HCT116 (cell line): ENCODE measurements around the gene RND1. TPM values are rescaled to one million over a fixed set of nuclear protein-coding genes. Genes with fewer than 3 reads are reported as not detected.

Experiments
- ATAC-seq: fragments of 200-7000 bp; cut with Tn5 transposase; 2 replicates; pipeline ENCODE4 v1.9.1; 2020; ENCODE audit warnings: mild to moderate bottlenecking, moderate library complexity
- BruUV-seq: library from RNA; stranded (reverse); fragments of 400-500 nt; replicated peaks from 2 replicates; lab custom pipeline; 2021; lab: Mats Ljungman, UMichigan
- CTCF ChIA-PET: fragments of 300-600 bp; sonication (Branson Sonifier 250); formaldehyde crosslinking; loops from one replicate; lab custom pipeline; 2021; ENCODE audit warnings: antibody characterized with exemption; lab: Charles Lee
- POLR2A ChIA-PET: fragments of 300-600, 350-600 bp; sonication (Branson Sonifier 250); formaldehyde crosslinking; loops from one replicate; lab custom pipeline; 2021; ENCODE audit warnings: antibody characterized with exemption; lab: Charles Lee
- RAD21 ChIA-PET, 2 experiments: fragments of 300-600 bp; sonication (Branson Sonifier 250); formaldehyde crosslinking; loops; one replicate each; lab custom pipeline; 2023; ENCODE audit warnings: low total read pairs in 2 of 2; ENCODE audit not compliant: uncharacterized antibody in 2 of 2, unreplicated experiment in 2 of 2, low non-redundant PET in 1 of 2; lab: Charles Lee
- DNase-seq: peaks from one replicate; pipeline ENCODE4 v3.0.0-alpha.2; 2010; ENCODE audit warnings: low read depth, low spot score
- H2AFZ ChIP-seq: fragments of 200-600 bp; shearing (Covaris generic), sonication (generic); 2 replicates; pipeline ENCODE4 v1.6.1; 2017; ENCODE audit warnings: low read depth, mixed run types, mixed read lengths, antibody characterized with exemption, low read length; ENCODE audit not compliant: poor library complexity, severe bottlenecking
- H3K27ac ChIP-seq: 2 replicates; pipeline ENCODE4 v1.5.1; 2012; ENCODE audit warnings: low read depth, low read length
- H3K27me3 ChIP-seq: fragments of 200-600 bp; sonication (generic); 2 replicates; pipeline ENCODE4 v1.6.1; 2016; ENCODE audit warnings: mixed run types, low read length, mixed read lengths; ENCODE audit not compliant: insufficient read depth
- H3K36me3 ChIP-seq, 2 experiments: fragments of 200-500 bp in 1 of 2; fragments of 200-600 bp in 1 of 2; sonication (Bioruptor generic) in 1 of 2; sonication (generic) in 1 of 2; 2 replicates each; pipeline versions ENCODE4 v1.5.1 to v1.6.1; 2014 to 2016; ENCODE audit warnings: low read length in 2 of 2, inconsistent platforms in 1 of 2, mixed read lengths in 1 of 2, mixed run types in 1 of 2; ENCODE audit not compliant: insufficient read depth in 2 of 2, control insufficient read depth in 1 of 2
- H3K4me1 ChIP-seq, 2 experiments: fragments of 200-600 bp in 1 of 2; sonication (generic) in 1 of 2; 2 replicates each; pipeline versions ENCODE4 v1.5.1 to v1.6.1; 2012 to 2017; ENCODE audit warnings: low read length in 2 of 2, inconsistent platforms in 1 of 2, mild to moderate bottlenecking in 1 of 2, mixed read lengths in 1 of 2, mixed run types in 1 of 2, moderate library complexity in 1 of 2; ENCODE audit not compliant: insufficient read depth in 2 of 2, control insufficient read depth in 1 of 2
- H3K4me2 ChIP-seq: fragments of 200-600 bp; sonication (generic); 2 replicates; pipeline ENCODE4 v1.6.1; 2017; ENCODE audit warnings: mixed run types, low read length, mixed read lengths
- H3K4me3 ChIP-seq, 2 experiments: fragments of 200-600 bp in 1 of 2; sonication (generic) in 1 of 2; replicated peaks in 1 of 2; 2 replicates each; pipeline ENCODE4 v1.5.1; 2011 to 2016; ENCODE audit warnings: low read length in 2 of 2, control low read depth in 1 of 2, low read depth in 1 of 2, mild to moderate bottlenecking in 1 of 2, mixed read lengths in 1 of 2, mixed run types in 1 of 2
- H3K79me2 ChIP-seq: fragments of 200-600 bp; sonication (generic); 2 replicates; pipeline ENCODE4 v1.6.1; 2017; ENCODE audit warnings: mild to moderate bottlenecking, mixed run types, low read length, moderate library complexity, mixed read lengths; ENCODE audit not compliant: insufficient read depth
- H3K9ac ChIP-seq: fragments of 200-600 bp; sonication (generic); 2 replicates; pipeline ENCODE4 v1.6.1; 2016; ENCODE audit warnings: low read length, mixed read lengths
- H3K9me2 ChIP-seq: fragments of 200-600 bp; sonication (generic), shearing (Covaris generic); 2 replicates; pipeline ENCODE4 v1.6.1; 2017; ENCODE audit warnings: mixed run types, mild to moderate bottlenecking, moderate library complexity; ENCODE audit not compliant: insufficient read depth
- H3K9me3 ChIP-seq, 2 experiments: fragments of 200-500 bp in 1 of 2; fragments of 200-600 bp in 1 of 2; sonication (Bioruptor generic) in 1 of 2; sonication (generic) in 1 of 2; 2 replicates each; pipeline ENCODE4 v1.6.1; 2014 to 2017; ENCODE audit warnings: low read length in 2 of 2, mixed read lengths in 2 of 2, inconsistent platforms in 1 of 2, low read depth in 1 of 2, mild to moderate bottlenecking in 1 of 2, mixed run types in 1 of 2, moderate library complexity in 1 of 2; ENCODE audit not compliant: control insufficient read depth in 1 of 2, insufficient read depth in 1 of 2
- H4K20me1 ChIP-seq: fragments of 200-600 bp; sonication (generic), shearing (Covaris generic); 2 replicates; pipeline ENCODE4 v1.6.1; 2017; ENCODE audit warnings: mixed run types, mild to moderate bottlenecking, moderate library complexity; ENCODE audit not compliant: insufficient read depth
- CTCF ChIP-seq, 3 experiments: fragments of 200-600 bp in 1 of 3; sonication (generic) in 1 of 3; IDR thresholded peaks in 2 of 3; conservative IDR thresholded peaks in 1 of 3; 2 replicates each; pipeline ENCODE4 v1.5.1; 2012 to 2017; ENCODE audit warnings: low read depth in 2 of 3, low read length in 2 of 3, antibody characterized with exemption in 1 of 3, borderline replicate concordance in 1 of 3, control low read depth in 1 of 3, mild to moderate bottlenecking in 1 of 3, mixed read lengths in 1 of 3, mixed run types in 1 of 3, moderate library complexity in 1 of 3; ENCODE audit not compliant: insufficient read depth in 1 of 3
- MAX ChIP-seq: IDR thresholded peaks from 2 replicates; pipeline ENCODE4 v1.6.1; 2012
- RAD21 ChIP-seq: IDR thresholded peaks from 2 replicates; pipeline ENCODE4 v1.6.1; 2012; ENCODE audit warnings: low read depth, mild to moderate bottlenecking
- ZNF274 ChIP-seq: fragments of 200-500 bp; sonication (Bioruptor generic); IDR thresholded peaks from 2 replicates; pipeline ENCODE4 v1.6.1; 2014; ENCODE audit warnings: mild to moderate bottlenecking, low read depth, low read length, inconsistent platforms
- intact Hi-C: fragments of 100-400 bp; cut with micrococcal nuclease; formaldehyde crosslinking; loops from 2 replicates; pipeline ENCODE4 v1.10.0; 2022
- total RNA-seq: library from RNA; stranded (reverse); gene quantifications from one replicate; pipeline ENCODE4 v1.2.1, GENCODE V29; 2021; ENCODE audit not compliant: unreplicated experiment

RND1 gene
- total RNA-seq, 1 experiment from 2014 or later, result 2.0 TPM

GRCh38 chr12:48907245-48907644 is 41.6 kb upstream of the RND1 start:
- Histone ChIP-seq H3K36me3 (no peaks in the 10 kb centered on the region), H3K9me3 (no peaks in the 10 kb centered on the region), H3K9ac (no peak overlapping the region), H4K20me1 (no peaks in the 10 kb centered on the region)
- TF ChIP-seq RAD21 (no peak), ZNF274 (no peak)
- TF ChIP-seq, all 23 proteins: peak for 0
- Histone ChIP-seq H2AFZ (no peak overlapping the region), H3K4me1 (peaks cover 0 to 3% of the 10 kb centered on the region in 2 experiments; a peak in 1 of 4 replicates), H3K4me2 (no peak overlapping the region), H3K9me2 (no peaks in the 10 kb centered on the region), H3K27ac (no peak overlapping the region), H3K27me3 (no peaks in the 10 kb centered on the region), H3K79me2 (no peaks in the 10 kb centered on the region), H3K4me3 (no peak overlapping the region)
- RAD21 ChIA-PET, result no interaction called here
- intact Hi-C loops, result no loop called here
- BruUV-seq, result no TSS peak
- CTCF ChIA-PET, result no interaction called here
- ATAC-seq (no peak), DNase-seq (no peak)
- POLR2A ChIA-PET, result interaction anchor here (0.5 kb wide), 1 partner anchor 55 kb away, joined by 3 read pairs; the partner anchor contains the start of gene DDX23

- no peak overlapping the region for H3K4me3 ChIP-seq
- ATAC-seq, result peak; percentile 98
- CTCF ChIA-PET, result interaction anchor here (0.6 to 0.9 kb wide), 4 partner anchors 9 to 17 kb away, joined by 3 to 4 read pairs (median 4); no protein-coding TSS in a partner anchor
Measured at GRCh38 chr12:48903982-48904411, 38.3 kb upstream of the RND1 start.

More at GRCh38 chr12:48903982-48904411, 38.3 kb upstream of the RND1 start:
- peaks cover 0 to 3% of the 10 kb centered on the region in 2 experiments; a peak in 1 of 4 replicates for H3K4me1 ChIP-seq
- no peak overlapping the region for H3K27ac ChIP-seq
- no peaks in the 10 kb centered on the region for H3K27me3 ChIP-seq
- H4K20me1 ChIP-seq, result no peaks in the 10 kb centered on the region
- H3K36me3 ChIP-seq, result no peaks in the 10 kb centered on the region
- no peak overlapping the region for H2AFZ ChIP-seq
- ChIA-PET POLR2A (no interaction called here), RAD21 (no interaction called here)
- intact Hi-C loops, result no loop called here
- no peaks in the 10 kb centered on the region for H3K9me3 ChIP-seq
- BruUV-seq, result no TSS peak
- peak overlapping the region; percentile 40 for H3K4me2 ChIP-seq
- no peaks in the 10 kb centered on the region for H3K79me2 ChIP-seq
- no peaks in the 10 kb centered on the region for H3K9me2 ChIP-seq
- no peak for TF ChIP-seq MAX
- peak; percentile 24 to 64 (median 37); a peak in 3 of 6 replicates for TF ChIP-seq CTCF (IDR thresholded peaks at IDR 0.05 in 2 of 3, conservative IDR thresholded peaks at IDR 0.05 in 1 of 3; ENCODE audit: borderline replicate concordance in 1 of 3, insufficient read depth in 1 of 3, low read depth in 2 of 3, low read length in 2 of 3)
- no peak overlapping the region for H3K9ac ChIP-seq
- peak; percentile 52 for DNase-seq
